GM12892 (cell line): ENCODE measurements around the gene PRSS27.

Source experiments
- POLR2A ChIP-seq: IDR thresholded peaks from 2 replicates; pipeline ENCODE4 v1.6.1; 2011; ENCODE audit warnings: low read depth, low read length, control low read depth
- POLR2AphosphoS5 ChIP-seq: IDR thresholded peaks from 2 replicates; pipeline ENCODE4 v1.6.1; 2011; ENCODE audit warnings: low read depth, low read length, control low read depth

DNA sequence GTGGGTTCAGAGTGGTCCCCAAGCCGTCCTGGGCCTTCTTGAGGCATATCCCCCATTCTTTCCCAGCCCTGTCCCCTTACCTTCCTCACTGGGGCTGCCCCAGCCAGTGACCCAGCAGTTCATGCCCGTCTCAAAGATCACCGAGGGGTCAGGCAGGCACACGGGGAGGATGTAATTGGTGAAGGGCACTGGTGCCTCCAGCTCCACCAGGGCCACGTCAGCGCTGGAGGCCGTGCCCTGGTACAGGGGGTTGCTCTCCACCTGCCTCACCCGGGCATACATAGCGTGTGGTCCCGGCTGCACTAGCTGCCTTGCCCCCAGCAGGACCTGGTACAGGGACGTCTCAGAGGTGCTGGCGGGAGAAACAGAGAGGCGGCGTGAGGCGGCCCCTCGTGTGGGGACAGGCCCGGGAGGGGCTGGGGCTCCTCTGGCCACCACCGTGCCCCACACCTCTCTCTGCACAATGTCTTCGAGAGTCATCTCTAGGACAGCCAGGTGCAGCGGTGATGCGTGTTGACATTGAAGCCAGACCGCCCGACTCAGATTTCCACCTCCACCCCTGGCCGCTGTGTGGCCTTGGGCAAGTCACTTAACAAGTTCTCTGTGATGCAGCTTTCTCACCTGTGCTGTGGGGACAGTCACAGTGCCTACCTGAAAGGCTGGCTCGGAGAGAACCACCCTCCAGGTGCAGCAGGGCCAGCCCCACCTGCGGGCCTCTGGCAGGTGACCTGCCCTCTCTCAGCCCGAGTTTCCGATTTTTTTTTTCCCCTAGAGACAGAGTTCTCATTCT lies 5.8 kb downstream of the PRSS27 start:
- TF ChIP-seq POLR2A, result no peak
- no peak for TF ChIP-seq POLR2AphosphoS5
